SJSA1 (cell line): Measurements from ENCODE around the gene CMTM1. TPM values are rescaled to one million over a fixed set of nuclear protein-coding genes. Genes with fewer than 3 reads are reported as not detected.
"Not testable (repeated sequence)": the region's sequence is repeated elsewhere in the genome, so short reads cannot be mapped to it uniquely, and the experiment has no call there.

Source experiments
- DNase-seq, 2 experiments: peaks; one replicate each; pipeline ENCODE4 v3.0.0-alpha.2; 2015 to 2020; ENCODE audit warnings: low spot score in 2 of 2, low read depth in 1 of 2
- H3K27ac ChIP-seq: fragments of 250-450 bp; sonication (Bioruptor Pico); 2 replicates; pipeline ENCODE4 v1.5.1; 2020; ENCODE audit warnings: mild to moderate bottlenecking, moderate library complexity
- H3K27me3 ChIP-seq: fragments of 250-450 bp; sonication (Bioruptor Pico); replicated peaks from 2 replicates; pipeline ENCODE4 v1.5.1; 2020; ENCODE audit warnings: mild to moderate bottlenecking, moderate library complexity
- H3K36me3 ChIP-seq: fragments of 250-450 bp; sonication (Bioruptor Pico); 2 replicates; pipeline ENCODE4 v1.5.1; 2020; ENCODE audit warnings: mild to moderate bottlenecking
- H3K4me1 ChIP-seq: fragments of 250-450 bp; sonication (Bioruptor Pico); replicated peaks from 2 replicates; pipeline ENCODE4 v1.6.1; 2021; ENCODE audit warnings: mild to moderate bottlenecking
- H3K4me3 ChIP-seq: fragments of 250-450 bp; sonication (Bioruptor Pico); 2 replicates; pipeline ENCODE4 v1.5.1; 2020; ENCODE audit warnings: mild to moderate bottlenecking
- H3K9me3 ChIP-seq: fragments of 250-450 bp; sonication (Bioruptor Pico); replicated peaks from 2 replicates; pipeline ENCODE4 v1.5.1; 2020; ENCODE audit warnings: mild to moderate bottlenecking
- total RNA-seq: library from RNA; depleted of rRNA; stranded (reverse); fragments of >200 nt; shearing (Covaris generic); gene quantifications from 2 replicates; pipeline ENCODE4 v1.2.3, GENCODE V29; 2014

CMTM1 gene
- total RNA-seq, 1 experiment from 2014 or later: 5.4 TPM

- no peak overlapping the region for H3K27ac ChIP-seq
- no peak for DNase-seq
- H3K4me3 ChIP-seq: no peak overlapping the region
- no peaks in the 10 kb centered on the region for H3K27me3 ChIP-seq
- H3K9me3 ChIP-seq: no peaks in the 10 kb centered on the region
- H3K36me3 ChIP-seq: peaks cover 76% of the 10 kb centered on the region
- no peaks in the 10 kb centered on the region for H3K4me1 ChIP-seq
Observed at GRCh38 chr16:66561381-66562080, 4.7 kb upstream of the CMTM1 start.

GRCh38 chr16:66562409-66562808 lies 3.8 kb upstream of the CMTM1 start:
- Histone ChIP-seq H3K36me3 (peaks cover 73% of the 10 kb centered on the region), H3K27ac (no peak overlapping the region), H3K4me1 (no peaks in the 10 kb centered on the region), H3K27me3 (no peaks in the 10 kb centered on the region), H3K9me3 (no peaks in the 10 kb centered on the region), H3K4me3 (no peak overlapping the region)
- no peak for DNase-seq

DNA sequence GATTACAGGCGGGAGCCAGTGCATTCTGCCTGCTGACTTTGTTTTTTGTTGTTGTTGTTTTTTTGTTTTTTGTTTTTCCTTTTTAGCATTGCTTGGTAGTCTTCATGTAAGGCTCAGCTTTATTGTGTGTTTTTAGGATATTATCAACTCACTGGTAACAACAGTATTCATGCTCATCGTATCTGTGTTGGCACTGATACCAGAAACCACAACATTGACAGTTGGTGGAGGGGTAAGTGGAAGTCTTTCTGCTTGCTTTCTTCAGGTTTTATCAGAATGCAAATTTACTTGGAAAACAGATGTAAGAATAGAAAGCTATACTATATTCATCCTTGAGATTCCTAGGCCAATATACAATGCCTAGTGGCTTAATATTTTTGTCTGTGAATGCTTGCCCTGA lies 3.3 kb upstream of the CMTM1 start:
- Histone ChIP-seq H3K27ac (no peak overlapping the region), H3K4me1 (no peaks in the 10 kb centered on the region), H3K4me3 (no peak overlapping the region), H3K27me3 (no peaks in the 10 kb centered on the region), H3K9me3 (no peaks in the 10 kb centered on the region), H3K36me3 (peaks cover 72% of the 10 kb centered on the region)
- no peak for DNase-seq

DNA sequence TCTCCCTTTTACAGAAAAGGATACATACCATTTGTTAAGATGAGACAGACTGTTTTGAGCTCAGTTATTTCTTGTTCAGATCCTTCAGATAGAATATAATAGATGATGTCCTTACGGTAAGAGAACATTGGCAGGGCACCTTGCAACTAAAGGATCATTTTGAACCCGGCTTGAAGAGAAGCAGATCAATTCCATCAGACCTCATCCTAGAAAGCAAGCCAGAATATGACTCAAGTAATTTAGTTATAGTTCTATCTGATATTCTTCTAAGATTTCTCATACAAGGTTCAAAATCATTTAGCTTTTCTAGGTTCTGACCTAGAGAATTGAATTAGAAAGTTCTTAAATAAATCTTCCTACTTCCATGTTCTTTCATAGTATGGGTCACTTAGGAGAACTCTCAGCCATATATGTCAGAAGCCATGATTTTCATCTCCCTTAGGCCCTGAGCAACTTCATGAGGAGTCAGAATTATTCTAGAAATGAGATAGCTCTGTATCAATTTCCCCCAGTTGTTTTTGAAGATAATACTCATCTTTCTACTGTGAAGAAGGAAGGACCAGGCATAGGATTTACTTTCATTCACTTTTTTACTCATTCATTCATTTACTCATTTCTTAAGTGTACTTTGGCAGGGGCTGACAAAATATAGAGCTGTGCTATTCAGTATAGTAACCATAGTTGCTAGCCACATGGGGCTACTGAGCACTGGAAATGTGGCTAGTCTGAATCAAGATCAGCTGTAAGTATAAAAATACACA lies 2.5 kb upstream of the CMTM1 start:
- no peak overlapping the region for H3K27ac ChIP-seq
- DNase-seq: no peak
- peaks cover 5% of the 10 kb centered on the region for H3K4me1 ChIP-seq
- H3K36me3 ChIP-seq: peaks cover 64% of the 10 kb centered on the region
- H3K9me3 ChIP-seq: no peaks in the 10 kb centered on the region
- no peak overlapping the region for H3K4me3 ChIP-seq
- H3K27me3 ChIP-seq: no peaks in the 10 kb centered on the region

DNA sequence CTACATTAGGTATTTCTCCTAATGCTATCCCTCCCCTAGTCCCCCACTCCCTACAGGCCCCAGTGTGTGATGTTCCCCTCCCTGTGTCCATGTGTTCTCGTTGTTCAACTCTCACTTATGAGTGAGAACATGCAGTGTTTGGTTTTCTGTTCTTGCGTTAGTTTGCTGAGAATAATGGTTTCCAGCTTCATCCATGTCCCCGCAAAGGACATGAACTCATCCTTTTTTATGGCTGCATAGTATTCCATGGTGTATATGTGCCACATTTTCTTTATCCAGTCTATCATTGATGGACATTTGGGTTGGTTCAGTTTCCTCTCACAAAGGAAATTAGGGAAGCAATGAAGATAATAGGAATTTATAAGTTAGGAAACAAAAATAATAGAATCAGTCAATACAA lies 1.0 kb downstream of the CMTM1 start:
- H3K27ac ChIP-seq, DNase-seq, H3K9me3 ChIP-seq, H3K4me3 ChIP-seq, H3K27me3 ChIP-seq: not testable (repeated sequence)
- H3K4me1 ChIP-seq: peaks cover 24% of the 10 kb centered on the region
- H3K36me3 ChIP-seq: peaks cover 40% of the 10 kb centered on the region

- no peaks in the 10 kb centered on the region for H3K27me3 ChIP-seq
- H3K4me3 ChIP-seq: no peak overlapping the region
- peaks cover 24% of the 10 kb centered on the region for H3K4me1 ChIP-seq
- peak in 1 of 2 experiments; percentile 18 for DNase-seq
- no peaks in the 10 kb centered on the region for H3K9me3 ChIP-seq
- peaks cover 32% of the 10 kb centered on the region for H3K36me3 ChIP-seq
- peak overlapping the region; percentile 33; the same call in 1 of the 2 replicates for H3K27ac ChIP-seq
Observed at GRCh38 chr16:66568355-66568754, 2.1 kb downstream of the CMTM1 start.

GRCh38 chr16:66569131-66569530 lies 2.9 kb downstream of the CMTM1 start:
- peaks cover 24% of the 10 kb centered on the region for H3K36me3 ChIP-seq
- peak overlapping the region; percentile 33; the same call in 1 of the 2 replicates for H3K27ac ChIP-seq
- peak in 1 of 2 experiments; percentile 61 for DNase-seq
- no peaks in the 10 kb centered on the region for H3K27me3 ChIP-seq
- H3K9me3 ChIP-seq: no peaks in the 10 kb centered on the region
- no peak overlapping the region for H3K4me3 ChIP-seq
- H3K4me1 ChIP-seq: peaks cover 24% of the 10 kb centered on the region

- no peaks in the 10 kb centered on the region for H3K9me3 ChIP-seq
- H3K27me3 ChIP-seq: no peaks in the 10 kb centered on the region
- H3K4me3 ChIP-seq: no peak overlapping the region
- H3K27ac ChIP-seq: peak overlapping the region; percentile 33
- peak in 1 of 2 experiments; percentile 49 for DNase-seq
- peaks cover 24% of the 10 kb centered on the region for H3K4me1 ChIP-seq
- H3K36me3 ChIP-seq: peaks cover 20% of the 10 kb centered on the region
Observed at GRCh38 chr16:66569827-66570405, 3.7 kb downstream of the CMTM1 start.

GRCh38 chr16:66572356-66572755 lies 6.1 kb downstream of the CMTM1 start:
- H3K27ac ChIP-seq: no peak overlapping the region
- H3K9me3 ChIP-seq: no peaks in the 10 kb centered on the region
- H3K36me3 ChIP-seq: peaks cover 11% of the 10 kb centered on the region
- H3K4me1 ChIP-seq: peaks cover 24% of the 10 kb centered on the region
- no peak overlapping the region for H3K4me3 ChIP-seq
- H3K27me3 ChIP-seq: no peaks in the 10 kb centered on the region
- DNase-seq: no peak

GRCh38 chr16:66574081-66574480 lies 7.8 kb downstream of the CMTM1 start:
- no peaks in the 10 kb centered on the region for H3K9me3 ChIP-seq
- H3K27ac ChIP-seq: no peak overlapping the region
- H3K4me3 ChIP-seq: no peak overlapping the region
- no peaks in the 10 kb centered on the region for H3K27me3 ChIP-seq
- peaks cover 15% of the 10 kb centered on the region for H3K4me1 ChIP-seq
- H3K36me3 ChIP-seq: peaks cover 6% of the 10 kb centered on the region
- no peak for DNase-seq

GRCh38 chr16:66574531-66574930 lies 8.3 kb downstream of the CMTM1 start:
- H3K4me3 ChIP-seq: no peak overlapping the region
- H3K4me1 ChIP-seq: peaks cover 11% of the 10 kb centered on the region
- H3K9me3 ChIP-seq: no peaks in the 10 kb centered on the region
- H3K27ac ChIP-seq: no peak overlapping the region
- peaks cover 6% of the 10 kb centered on the region for H3K36me3 ChIP-seq
- H3K27me3 ChIP-seq: no peaks in the 10 kb centered on the region
- no peak for DNase-seq

DNA sequence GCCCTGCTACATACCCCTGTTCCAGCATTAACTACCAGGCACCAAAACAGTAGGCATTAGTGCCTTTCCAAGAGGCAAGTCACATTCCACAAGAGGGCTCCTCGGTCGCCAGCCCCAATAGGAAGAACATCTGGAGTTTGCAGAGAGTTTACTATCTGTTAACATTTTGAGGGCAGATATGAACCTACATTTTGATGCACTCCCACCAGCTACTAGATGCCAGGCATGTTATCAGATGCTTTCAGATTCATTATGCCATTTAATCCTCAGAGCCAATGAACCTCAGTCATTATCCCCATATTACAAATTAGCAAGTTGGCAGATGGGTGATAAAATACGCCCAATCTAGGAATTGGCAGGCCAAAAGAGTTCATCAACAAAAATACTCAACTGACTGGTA lies 8.8 kb downstream of the CMTM1 start:
- Histone ChIP-seq H3K27me3 (no peaks in the 10 kb centered on the region), H3K9me3 (no peaks in the 10 kb centered on the region), H3K27ac (no peak overlapping the region), H3K36me3 (peaks cover 6% of the 10 kb centered on the region), H3K4me1 (peaks cover 5% of the 10 kb centered on the region), H3K4me3 (no peak overlapping the region)
- no peak for DNase-seq

DNA sequence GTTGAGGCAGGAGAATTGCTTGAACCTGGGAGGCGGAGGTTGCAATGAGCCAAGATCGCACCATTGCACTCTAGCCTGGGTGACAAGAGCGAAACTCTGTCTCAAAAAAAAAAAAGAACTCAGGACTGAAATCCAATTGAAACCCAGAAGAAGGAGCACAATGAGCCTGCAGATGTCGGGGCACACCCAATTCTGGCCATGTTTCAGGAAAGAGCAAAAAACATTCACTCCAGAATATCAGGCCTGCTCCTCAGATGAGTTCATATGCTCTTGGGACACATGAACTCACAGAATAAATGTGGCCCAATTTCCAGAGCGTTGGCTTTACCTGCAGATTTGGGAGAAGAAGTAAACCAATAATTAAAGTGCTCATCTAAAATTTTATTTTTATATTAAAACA lies 10.1 kb downstream of the CMTM1 start:
- Histone ChIP-seq H3K9me3 (no peaks in the 10 kb centered on the region), H3K27ac (no peak overlapping the region), H3K4me1 (no peaks in the 10 kb centered on the region), H3K4me3 (no peak overlapping the region), H3K27me3 (no peaks in the 10 kb centered on the region), H3K36me3 (peaks cover 1% of the 10 kb centered on the region)
- no peak for DNase-seq
